Hematopoietic multipotent progenitor cell treated with erythropoietin and hydrocortisone succinate and interleukin-3 and kit ligand, for 8 days (in vitro differentiated cells): ENCODE results near the gene SOX9.

ENCODE experiments used
- DNase-seq: peaks from one replicate; pipeline ENCODE4 v3.0.0-alpha.2; 2015

The SOX9 gene

DNA sequence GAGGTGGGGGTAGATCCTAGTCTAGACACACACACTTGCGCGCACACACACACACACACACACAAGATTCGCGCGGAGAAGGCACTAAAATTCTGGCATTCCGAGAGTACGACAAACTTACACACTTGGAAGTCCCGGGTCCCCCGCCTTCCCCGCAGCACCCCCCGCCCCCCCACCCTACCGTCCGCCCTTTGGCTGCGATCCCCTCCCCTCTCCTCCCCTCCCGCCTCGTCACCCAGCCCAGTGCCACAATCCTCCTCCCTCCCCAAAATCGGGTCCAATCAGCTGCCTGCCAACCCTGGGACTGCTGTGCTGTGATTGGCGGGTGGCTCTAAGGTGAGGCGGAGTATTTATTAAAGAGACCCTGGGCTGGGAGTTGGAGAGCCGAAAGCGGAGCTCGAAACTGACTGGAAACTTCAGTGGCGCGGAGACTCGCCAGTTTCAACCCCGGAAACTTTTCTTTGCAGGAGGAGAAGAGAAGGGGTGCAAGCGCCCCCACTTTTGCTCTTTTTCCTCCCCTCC lies at the start of gene SOX9:
Gene SOX9, plus strand, starts transcription at position 379 of the 522 bp plus-strand sequence. CDS start 372 bp downstream, outside the sequence.
- DNase-seq, result no peak

DNA sequence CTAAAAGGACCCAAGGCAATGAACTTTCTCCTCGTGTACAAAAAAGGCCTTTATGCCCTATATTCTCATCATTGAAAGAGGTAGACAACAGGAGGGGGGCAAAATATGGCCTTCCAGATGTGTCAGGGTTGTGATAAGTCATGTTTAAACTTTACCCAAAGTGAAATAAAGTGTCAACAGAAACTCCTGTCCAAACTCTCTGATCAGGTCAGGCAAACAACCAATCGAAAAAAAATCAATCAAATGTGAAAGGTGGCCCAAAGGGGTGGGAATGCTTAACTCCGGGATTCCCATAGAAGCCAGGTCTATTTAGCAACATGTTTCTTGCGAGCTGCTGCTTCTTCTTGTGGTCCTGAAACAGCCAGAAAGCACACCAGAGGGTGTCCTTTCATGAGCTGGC lies 49.5 kb upstream of the SOX9 start:
- DNase-seq, result no peak

DNA sequence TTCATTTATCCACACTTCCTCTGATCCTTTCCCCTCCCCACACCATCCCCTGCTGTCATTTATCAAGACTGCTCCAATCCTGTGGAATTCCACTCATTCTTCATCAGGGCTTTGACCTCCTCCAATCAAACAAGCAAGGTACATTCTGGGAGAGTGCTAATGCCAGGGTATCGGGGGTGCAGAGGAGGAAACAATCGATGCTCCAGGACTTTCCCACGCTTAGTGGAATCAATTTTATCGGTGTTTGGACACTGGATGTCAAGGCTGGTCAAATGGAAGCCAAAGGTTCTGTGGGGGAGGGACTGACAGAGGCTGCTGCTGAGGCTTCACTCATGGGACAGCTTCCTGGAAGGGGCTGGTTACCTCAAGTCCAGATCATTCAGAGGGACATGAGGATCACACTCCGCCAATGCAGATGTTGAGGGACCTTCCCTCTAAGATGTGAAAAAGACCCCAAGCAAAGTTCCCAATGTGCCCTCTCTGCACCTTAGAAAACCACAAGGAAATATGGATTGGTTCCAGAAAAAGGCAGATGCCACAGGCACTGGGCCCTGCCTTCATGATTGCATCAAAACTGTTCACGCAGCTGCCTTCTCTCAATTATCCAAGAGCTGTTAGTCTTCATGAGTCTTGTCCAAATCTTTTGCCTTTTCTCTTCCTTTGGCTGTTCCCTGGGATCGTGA lies 44.7 kb upstream of the SOX9 start:
- DNase-seq, result no peak

DNA sequence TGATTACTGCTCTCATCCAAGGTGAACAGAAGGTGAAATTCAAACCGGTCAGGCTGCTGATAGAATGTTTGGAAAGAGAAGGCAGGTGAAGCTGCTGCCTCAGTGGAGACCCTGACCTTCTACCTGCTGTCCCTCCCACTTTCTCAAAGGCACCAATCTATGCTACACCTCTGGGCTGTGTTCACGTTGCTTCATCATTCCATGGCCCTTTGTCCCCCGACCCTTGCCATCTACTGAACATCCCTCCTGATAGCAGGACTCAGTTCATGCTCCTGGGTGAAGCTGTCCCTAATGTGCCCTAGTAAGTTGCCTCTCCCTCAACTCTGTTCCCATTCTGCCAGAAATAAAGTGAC lies 44.2 kb upstream of the SOX9 start:
- DNase-seq, result no peak

DNA sequence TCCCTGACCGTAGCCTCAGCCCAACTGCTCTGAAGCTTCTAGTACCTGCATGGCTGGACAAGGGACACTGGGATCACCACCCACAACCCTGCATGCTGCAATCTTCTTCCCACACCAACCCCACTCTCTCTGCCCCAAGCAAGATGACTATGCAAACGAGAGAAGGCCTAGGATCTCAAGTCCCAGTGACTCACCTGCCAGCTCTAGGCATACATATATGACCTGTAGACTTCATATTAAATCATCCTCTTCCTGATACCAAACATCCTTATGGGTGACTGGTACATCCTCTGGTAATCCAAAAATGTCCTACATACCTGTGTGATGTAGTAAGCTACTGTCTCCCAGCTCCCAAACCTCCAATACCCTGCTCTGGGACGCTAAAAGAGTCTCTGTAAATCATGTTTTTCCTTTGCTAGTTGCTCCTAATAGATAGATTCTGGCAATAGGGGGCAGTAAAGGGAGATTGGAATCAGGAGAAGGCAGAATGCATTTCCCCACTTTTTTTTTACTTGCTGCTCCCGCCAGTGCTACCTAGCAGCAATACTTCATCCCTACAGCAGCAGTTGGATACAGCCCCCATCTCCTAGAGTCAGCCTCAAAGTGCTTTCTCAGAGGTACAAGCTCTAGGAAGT lies 43.4 kb upstream of the SOX9 start:
- no peak for DNase-seq

DNA sequence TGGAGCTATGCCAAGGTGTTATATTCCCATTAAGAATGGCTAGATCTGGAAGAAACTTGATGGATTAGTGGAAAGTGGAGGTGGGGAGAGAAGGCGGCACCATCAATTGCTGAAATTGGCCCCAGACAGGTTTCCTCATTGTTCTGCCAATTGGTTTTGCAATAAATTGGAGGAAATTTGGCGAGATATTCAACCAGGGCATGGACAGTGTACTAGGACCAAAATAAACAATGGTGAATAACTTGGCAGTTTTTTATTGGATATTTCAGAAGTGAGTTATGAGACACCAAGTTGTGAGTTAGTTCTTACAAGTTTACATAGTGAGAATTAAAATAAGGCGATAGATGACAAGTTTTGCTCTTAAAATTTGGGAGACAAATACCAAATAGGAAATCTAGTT lies 41.1 kb upstream of the SOX9 start:
- no peak for DNase-seq

DNA sequence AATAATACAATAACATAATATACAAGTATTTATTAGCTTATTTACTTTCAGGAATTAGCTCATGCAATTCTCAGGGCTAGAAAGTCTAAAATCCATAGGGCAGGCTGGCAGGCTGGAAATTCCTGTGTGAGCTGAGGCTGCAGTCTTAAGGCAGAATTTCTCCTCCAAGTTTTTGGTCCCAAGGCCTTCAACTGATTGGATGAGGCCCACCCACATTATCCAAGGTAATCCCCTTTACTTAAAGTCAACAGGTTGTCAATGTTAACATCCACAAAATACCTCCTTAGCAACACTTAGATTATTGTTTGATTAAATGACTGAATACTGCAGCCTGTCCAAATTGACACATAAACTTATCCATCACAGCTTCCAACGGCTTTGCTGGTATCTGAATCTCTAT lies 32.9 kb upstream of the SOX9 start:
- DNase-seq, result no peak

DNA sequence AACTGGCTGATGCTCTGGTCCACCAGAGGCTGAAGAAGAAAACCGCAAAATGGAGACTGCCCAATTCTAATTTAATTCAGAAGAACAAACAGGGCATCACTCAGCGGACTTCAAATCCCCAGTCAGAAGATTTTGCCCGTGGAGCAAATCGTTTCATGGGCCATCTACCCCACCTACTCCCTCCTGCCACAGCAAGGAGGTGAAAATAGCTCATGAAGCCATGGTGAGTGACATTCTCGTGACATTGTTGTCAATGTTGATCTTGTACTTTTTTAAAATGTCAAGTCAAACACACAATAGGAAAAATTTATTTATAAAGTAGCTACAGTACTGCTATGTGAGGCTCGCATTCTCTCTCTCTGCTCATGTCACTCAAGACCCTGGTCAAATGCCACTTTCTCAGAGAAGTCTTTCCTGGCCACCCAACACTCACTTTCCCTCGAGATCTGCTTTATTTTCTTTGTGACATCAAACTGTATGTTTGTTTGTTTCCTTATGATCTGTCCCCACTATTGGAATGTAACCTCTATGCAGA lies 31.3 kb upstream of the SOX9 start:
- no peak for DNase-seq

DNA sequence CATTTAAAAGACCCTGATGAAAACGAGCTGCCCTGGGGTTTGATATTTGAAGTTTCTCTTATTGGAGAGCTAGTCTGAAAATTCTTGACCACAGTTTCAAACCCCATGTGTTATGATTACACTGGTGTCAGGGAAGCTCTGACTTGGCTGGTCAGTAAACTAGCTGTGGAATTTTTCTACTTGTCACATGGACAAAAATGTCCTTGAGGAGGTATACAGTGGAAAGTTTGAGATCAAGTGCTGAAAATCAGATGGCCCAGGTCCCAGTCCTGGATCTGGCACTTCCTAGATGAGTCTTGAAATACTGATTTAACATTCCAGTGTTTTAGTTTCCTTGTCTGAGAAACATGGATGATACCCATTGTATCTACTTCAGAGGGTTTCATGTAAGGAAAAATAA lies 30.7 kb upstream of the SOX9 start:
- DNase-seq, result no peak

DNA sequence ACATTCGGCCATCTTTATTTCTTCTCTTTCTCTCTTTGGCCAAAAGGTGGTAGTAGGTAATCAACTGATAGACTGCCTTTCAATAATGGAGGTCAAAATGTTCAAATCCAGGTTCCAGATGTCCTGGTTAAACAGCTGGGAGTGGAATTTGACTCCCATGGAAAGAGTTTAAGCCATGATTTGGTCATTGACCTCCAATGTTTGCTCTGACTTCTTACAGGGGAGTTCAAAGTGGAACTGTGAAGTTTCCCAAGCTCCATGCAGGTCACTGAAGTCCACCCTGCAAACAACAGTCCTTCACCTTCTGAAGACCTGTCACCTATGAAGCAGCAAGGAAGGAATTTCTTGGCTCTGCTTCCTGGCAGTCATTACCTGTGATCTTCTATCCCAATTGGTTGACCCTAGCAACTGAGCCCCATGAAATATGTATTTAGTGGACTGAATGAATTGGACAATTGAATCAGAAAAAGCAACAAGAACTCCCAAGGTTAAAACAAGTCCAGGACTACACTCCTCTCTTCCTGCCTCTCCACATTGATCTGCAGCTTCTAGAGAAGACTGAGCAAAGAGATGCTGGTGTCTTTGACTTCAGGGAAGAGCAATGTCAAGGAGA lies 28.0 kb upstream of the SOX9 start:
- no peak for DNase-seq

DNA sequence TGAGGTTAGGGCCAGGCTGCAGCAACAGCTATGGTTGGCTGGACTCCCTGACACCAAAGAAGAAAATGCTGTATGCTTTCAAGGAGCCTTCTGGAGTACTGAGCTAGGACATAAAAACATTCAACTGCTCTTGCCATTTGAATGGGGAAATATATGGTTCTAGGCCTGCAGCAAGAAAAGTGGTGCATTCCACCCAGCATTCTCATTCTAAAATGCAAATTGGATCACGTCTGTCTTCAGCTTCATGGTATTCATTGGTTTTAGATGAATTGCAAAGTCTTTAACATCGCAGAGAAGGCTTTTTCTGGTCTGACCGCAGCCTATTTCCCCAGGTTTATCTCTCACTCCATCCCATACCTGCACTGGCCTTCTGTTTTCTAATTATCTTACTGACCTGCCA lies 27.1 kb upstream of the SOX9 start:
- no peak for DNase-seq

DNA sequence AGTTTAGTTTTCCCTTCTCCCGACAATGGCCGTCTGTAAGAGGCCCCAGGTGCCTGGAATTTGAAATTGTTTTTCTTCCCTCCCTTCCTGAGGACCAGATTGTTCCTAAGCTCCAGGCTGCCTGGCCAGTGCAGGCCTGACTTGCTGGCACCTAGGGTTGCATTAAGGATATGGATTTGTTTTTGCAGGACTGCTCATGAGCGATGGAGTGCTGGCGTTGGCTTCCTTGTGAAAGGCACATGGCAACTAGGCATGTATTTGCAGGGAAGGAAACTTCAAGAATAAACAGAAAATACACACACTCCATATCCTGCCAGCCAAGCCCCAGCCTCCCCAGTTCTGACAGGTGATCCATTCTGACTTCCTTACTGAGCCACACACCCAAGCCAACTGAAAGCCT lies 25.5 kb upstream of the SOX9 start:
- no peak for DNase-seq

DNA sequence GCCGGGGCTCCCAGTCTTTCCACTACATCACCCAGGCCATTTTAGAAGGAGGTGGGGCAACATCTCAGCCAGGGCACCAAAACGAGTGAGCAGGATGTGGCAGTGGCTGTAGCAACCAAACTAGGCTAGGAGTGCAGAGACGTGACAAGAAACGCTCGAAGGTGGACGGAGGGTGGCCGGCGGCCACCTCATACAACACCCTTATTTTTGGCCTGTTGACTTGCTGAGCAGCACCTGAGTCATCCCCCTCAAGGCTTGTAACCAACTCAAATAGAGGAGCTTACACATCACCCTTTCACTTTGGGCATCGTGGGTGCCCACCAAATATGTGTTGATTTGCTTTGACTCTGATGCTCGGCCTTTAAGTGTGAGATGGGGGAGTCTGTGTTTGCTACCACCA lies 23.7 kb upstream of the SOX9 start:
- DNase-seq, result no peak

DNA sequence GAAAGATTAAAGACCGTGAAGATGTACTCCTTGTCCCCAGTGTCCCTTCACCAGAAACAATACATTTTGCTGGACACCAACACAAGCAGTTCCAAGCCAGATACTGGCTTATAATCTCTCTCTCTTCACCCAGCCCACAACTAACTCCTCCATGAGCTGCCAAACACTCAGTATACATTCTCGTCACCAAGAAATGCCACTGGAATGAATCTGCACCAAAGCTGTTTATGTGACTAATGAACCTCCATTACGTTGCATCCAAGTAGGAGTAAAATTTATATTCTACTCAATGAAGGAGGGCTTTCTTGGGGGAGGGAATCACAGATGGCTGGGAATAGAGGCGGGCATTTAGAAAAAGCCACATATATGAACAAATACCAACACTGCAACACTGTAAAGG lies 20.9 kb upstream of the SOX9 start:
- DNase-seq, result no peak

DNA sequence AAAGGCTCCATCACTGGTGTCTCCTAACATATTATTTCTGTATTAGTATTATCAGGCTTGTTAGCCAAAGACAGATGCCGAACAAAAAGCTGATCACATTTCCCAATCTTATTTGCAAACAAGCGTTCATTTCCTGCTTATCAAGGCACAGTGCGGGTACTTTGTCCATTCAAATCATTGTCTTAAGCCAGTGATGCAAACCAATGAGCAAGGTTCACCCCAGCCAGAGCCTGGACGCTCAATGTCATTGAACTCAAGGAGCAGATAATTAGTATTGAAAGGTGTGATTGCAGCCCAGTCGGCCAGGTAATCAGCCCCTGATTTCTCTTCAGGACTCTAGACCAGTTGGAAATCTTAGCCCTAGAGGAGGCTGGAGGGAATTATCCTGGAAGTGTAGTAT lies 20.4 kb upstream of the SOX9 start:
- DNase-seq, result no peak

DNA sequence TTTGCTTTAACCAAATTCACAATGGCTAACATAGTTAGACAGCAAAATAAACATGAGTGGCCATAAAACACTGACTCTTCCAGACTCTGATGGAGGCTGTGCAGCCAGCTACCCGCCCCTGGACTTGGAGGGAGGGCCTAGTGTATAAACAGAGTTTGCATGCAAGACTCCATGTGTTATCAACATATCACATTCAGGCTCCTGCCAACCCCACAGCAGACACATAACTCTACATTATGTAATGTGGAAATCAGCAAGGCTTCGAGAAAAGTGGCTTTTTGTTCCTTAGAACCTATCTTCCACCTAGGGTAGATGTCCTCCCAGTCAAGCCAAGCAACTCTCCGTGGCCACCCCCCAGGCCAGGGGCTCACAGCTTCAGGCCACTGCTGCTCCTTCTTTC lies 19.3 kb upstream of the SOX9 start:
- DNase-seq, result no peak

DNA sequence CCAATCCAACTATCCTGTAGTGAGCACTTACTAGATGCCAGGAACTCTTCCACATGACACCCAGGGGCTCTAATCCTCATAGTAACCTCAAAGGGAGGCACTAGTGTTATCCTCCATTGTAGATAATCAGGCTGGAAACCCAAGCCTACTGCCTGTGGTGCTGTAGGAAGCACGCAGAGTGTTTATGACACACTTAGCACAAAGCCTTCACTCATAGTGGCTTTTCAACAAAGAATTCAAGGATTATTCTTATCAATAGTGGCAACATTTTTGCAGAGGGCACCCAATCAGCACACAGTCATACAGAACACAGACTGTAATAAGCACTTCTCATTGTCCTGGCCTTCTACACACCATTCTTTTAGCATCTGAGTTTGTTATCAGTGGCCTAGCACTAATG lies 18.5 kb upstream of the SOX9 start:
- no peak for DNase-seq

DNA sequence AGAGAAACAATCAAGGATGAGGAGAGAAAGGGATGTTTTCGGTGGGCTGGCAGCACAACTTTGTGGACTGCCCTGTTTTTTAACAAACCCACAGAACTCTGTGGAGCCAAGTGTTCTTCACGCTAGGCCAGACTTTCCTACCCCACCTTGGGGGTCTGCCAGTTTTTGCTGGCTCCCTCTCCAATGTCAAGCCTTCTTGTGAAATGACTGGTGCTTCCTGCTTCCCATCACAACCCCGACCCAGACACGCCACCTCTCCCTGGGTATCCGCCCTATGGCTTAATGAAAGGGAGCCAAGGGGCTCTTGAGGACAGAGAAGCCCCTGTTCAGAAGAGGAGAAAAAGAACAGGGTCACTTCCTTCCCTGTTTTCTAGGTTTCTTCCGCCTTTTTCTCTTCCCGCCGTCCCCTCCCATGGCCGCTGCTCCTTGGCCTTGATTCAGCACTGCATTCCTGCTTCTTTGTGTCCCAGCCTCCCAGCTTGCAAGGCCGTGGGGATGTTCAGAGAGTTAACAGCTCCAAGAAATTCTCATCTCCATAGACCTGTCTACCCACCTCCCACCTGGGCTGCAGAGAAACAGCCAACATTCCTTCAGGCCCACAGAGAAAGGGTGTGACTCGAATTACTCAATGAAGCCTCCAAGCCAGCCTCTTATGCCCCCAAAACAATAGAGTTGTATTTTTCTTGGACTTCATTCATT lies 16.5 kb upstream of the SOX9 start:
- DNase-seq, result no peak

DNA sequence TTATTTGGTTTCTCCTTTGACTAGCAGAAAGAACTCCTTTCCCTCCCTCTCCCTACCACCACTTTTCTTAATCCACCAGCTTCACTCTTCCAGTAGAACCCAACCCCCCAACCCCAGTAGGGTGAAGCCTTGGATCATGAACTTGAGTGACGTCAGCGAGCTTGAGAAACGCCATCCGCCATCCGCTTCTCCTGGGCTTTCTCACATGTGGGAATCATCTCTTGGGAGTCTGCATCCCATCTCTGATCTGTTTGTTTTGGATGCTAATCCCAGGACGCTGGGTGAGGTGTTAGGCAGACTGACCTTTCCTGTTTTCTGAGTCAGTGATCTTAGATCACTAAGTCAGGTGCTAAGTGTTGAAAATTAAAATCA lies 16.0 kb upstream of the SOX9 start:
- no peak for DNase-seq

DNA sequence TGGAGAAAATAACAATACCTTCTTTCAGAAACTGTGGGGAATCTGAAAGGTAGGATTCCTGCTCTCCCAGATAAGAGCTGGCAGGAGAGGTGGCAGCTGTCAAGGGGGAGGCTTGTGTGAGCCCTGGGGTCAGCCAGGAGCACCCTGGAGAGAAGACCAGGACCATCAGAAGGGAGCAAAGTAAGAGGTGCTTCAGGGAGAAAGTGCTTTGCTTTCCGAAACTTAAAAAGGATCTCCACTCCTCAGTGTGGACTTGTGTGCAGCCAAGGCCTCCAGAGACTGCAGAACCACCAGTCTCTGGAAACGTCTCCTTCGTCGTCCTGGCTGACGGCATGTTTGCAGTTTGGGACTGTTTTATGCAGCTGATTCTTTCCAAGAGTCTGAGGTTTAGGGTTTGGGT lies 13.7 kb upstream of the SOX9 start:
- DNase-seq, result no peak

DNA sequence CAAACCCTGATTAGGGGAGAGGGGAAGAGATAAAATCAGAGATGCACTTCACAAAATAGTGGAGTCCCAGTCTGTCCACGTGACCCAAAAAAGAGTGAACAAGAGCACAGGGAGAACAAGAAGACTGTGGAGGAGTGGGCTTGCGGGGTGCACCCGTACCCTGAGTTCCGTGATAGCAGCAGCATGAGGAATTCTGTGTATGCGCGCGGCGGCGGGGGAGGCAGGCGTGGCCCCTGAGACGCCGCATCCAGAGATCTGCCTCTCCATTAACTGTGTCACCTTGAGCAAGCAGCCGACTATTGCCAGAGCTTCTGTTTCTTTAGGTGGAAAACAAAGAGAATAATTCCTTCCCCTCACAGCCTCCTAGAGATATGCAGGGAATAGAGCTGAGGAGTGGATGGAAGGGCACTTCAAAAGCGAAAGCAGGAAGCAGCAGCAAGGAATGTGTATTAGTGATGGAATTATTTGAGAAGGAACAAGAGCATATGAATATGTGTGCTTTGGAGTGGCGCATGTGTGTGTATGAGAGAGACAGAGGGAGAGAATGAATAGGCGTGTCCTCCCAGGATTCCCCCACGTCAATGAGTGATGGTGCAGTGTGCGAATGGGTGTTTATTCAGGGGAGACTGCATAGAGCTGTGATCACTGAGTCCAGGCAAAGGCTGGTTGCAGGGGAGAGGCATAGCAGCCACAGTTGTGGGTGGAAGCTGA lies 10.4 kb upstream of the SOX9 start:
- no peak for DNase-seq

DNA sequence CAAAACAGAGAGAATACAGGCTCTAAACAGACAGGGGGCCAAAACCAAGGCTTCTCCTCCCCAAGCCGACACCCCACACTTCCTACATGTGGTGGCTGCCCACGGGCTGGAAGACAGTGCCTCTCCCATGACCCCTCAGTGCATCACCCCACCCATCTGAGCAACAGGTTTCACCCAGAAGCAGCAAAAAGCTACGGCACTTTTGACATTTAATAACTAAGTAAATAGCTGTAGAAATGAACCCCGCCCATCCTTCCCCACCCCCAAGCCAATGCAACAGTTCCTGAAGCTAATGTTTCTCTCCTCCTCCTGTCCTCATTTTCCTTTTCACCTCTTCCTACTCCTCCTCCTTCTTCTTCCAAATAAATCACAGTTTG lies 9.9 kb upstream of the SOX9 start:
- DNase-seq, result no peak

DNA sequence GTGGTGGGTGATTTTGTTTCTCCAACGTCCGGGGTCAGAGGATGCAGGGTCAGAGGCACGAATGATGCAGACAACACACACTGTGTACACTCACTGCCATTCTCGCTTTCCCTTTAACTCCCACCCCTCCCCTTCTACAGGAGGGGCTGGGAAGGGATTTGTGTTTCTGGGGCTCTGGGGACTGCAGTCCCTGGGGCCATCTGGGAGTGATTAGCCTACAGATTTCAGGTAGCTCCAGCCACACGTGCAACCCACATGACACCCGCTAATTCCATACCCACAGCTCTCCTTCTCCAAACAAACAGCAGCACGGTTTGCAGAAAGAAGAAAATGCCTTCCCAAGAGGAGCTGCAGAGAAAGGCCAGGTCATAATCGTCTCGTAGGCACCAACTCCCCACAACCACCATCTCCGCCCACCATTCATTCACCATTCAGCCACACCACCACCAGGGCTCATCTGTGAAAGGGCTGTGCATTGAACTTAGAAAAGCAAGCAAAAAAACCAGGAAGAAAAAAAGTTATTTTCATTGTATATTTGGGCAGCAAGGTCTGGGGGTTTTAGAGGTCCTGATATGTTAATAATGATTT lies 9.4 kb upstream of the SOX9 start:
- DNase-seq, result no peak
